ENCODE data around the gene RTRAF. TPM values are rescaled to one million over a fixed set of nuclear protein-coding genes. Genes with fewer than 3 reads are reported as not detected.

RTRAF gene
- total RNA-seq, 1 donor from 2014 or later: 183 TPM

- H3K36me3 Mint-ChIP-seq: peaks cover 26% of the 10 kb centered on the region
- H3K27ac Mint-ChIP-seq: no peak overlapping the region
Measured at GRCh38 chr14:52000696-52001095, 11.3 kb downstream of the RTRAF start.

GRCh38 chr14:52002542-52002941 is 13.2 kb downstream of the RTRAF start:
- TF ChIP-seq CTCF (IDR thresholded peaks at IDR 0.05; ENCODE audit: unreplicated experiment): no peak
- Mint-ChIP-seq H3K4me1 (no peaks in the 10 kb centered on the region), H3K27ac (no peak overlapping the region), H3K9me3 (no peaks in the 10 kb centered on the region), H3K36me3 (peaks cover 37% of the 10 kb centered on the region), H3K27me3 (ENCODE audit: low read depth) (no peaks in the 10 kb centered on the region), H3K4me3 (no peak overlapping the region)
- DNase-seq (ENCODE audit: low spot score in 2 of 2, unreplicated experiment in 2 of 2): no peak

More at GRCh38 chr14:52000696-52001095, 11.3 kb downstream of the RTRAF start:
- DNase-seq (ENCODE audit: low spot score in 2 of 2, unreplicated experiment in 2 of 2): no peak
- no peak for TF ChIP-seq CTCF (IDR thresholded peaks at IDR 0.05; ENCODE audit: unreplicated experiment)
- no peaks in the 10 kb centered on the region for H3K4me1 Mint-ChIP-seq
- H3K27me3 Mint-ChIP-seq (ENCODE audit: low read depth): no peaks in the 10 kb centered on the region
- no peak overlapping the region for H3K4me3 Mint-ChIP-seq
- no peaks in the 10 kb centered on the region for H3K9me3 Mint-ChIP-seq

GRCh38 chr14:52003324-52003723 is 14.0 kb downstream of the RTRAF start:
- H3K4me3 Mint-ChIP-seq: no peak overlapping the region
- no peaks in the 10 kb centered on the region for H3K9me3 Mint-ChIP-seq
- no peaks in the 10 kb centered on the region for H3K4me1 Mint-ChIP-seq
- H3K27ac Mint-ChIP-seq: no peak overlapping the region
- DNase-seq (ENCODE audit: low spot score in 2 of 2, unreplicated experiment in 2 of 2): no peak
- no peaks in the 10 kb centered on the region for H3K27me3 Mint-ChIP-seq (ENCODE audit: low read depth)
- H3K36me3 Mint-ChIP-seq: peaks cover 43% of the 10 kb centered on the region
- no peak for TF ChIP-seq CTCF (IDR thresholded peaks at IDR 0.05; ENCODE audit: unreplicated experiment)

- Mint-ChIP-seq H3K36me3 (peaks cover 44% of the 10 kb centered on the region), H3K27ac (no peak overlapping the region), H3K27me3 (ENCODE audit: low read depth) (no peaks in the 10 kb centered on the region), H3K9me3 (no peaks in the 10 kb centered on the region), H3K4me3 (no peak overlapping the region), H3K4me1 (no peaks in the 10 kb centered on the region)
- TF ChIP-seq CTCF (IDR thresholded peaks at IDR 0.05; ENCODE audit: unreplicated experiment): no peak
- DNase-seq (ENCODE audit: low spot score in 2 of 2, unreplicated experiment in 2 of 2): no peak
Measured at GRCh38 chr14:52005625-52006024, 16.3 kb downstream of the RTRAF start.

DNA sequence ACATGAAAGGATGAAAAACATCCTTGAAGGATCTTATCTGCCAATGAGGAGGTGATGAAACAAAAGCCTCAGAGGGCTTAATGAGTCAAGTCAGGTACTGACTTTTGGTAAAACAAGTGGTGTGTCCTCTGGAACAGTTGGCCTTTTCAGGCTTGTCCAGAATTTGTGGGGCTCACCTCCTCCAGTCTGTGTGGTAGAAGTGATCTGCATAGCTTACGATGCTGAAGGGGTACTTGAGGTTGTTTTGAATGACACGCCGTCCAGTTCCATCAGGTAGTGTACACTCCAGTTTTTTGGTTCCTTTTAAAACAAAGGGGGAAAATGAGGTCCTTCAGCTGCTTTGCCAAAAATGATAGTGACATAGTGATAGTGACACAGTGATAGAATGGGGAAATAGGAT is 17.0 kb downstream of the RTRAF start:
- Mint-ChIP-seq H3K27ac (no peak overlapping the region), H3K27me3 (ENCODE audit: low read depth) (no peaks in the 10 kb centered on the region), H3K9me3 (no peaks in the 10 kb centered on the region), H3K4me1 (no peaks in the 10 kb centered on the region), H3K4me3 (no peak overlapping the region), H3K36me3 (peaks cover 51% of the 10 kb centered on the region)
- DNase-seq (ENCODE audit: low spot score in 2 of 2, unreplicated experiment in 2 of 2): no peak
- no peak for TF ChIP-seq CTCF (IDR thresholded peaks at IDR 0.05; ENCODE audit: unreplicated experiment)

GRCh38 chr14:52007211-52007610 is 17.9 kb downstream of the RTRAF start:
- no peaks in the 10 kb centered on the region for H3K9me3 Mint-ChIP-seq
- no peak for TF ChIP-seq CTCF (IDR thresholded peaks at IDR 0.05; ENCODE audit: unreplicated experiment)
- H3K4me1 Mint-ChIP-seq: no peaks in the 10 kb centered on the region
- H3K27me3 Mint-ChIP-seq (ENCODE audit: low read depth): no peaks in the 10 kb centered on the region
- H3K27ac Mint-ChIP-seq: no peak overlapping the region
- peaks cover 51% of the 10 kb centered on the region for H3K36me3 Mint-ChIP-seq
- DNase-seq (ENCODE audit: low spot score in 2 of 2, unreplicated experiment in 2 of 2): no peak
- no peak overlapping the region for H3K4me3 Mint-ChIP-seq

All from mesothelial cell of epicardium (in vitro differentiated cells).